ENCODE data around the gene KRCC1.
"Not testable (repeated sequence)": the region's sequence is repeated elsewhere in the genome, so short reads cannot be mapped to it uniquely, and the experiment has no call there.

The KRCC1 gene

DNA sequence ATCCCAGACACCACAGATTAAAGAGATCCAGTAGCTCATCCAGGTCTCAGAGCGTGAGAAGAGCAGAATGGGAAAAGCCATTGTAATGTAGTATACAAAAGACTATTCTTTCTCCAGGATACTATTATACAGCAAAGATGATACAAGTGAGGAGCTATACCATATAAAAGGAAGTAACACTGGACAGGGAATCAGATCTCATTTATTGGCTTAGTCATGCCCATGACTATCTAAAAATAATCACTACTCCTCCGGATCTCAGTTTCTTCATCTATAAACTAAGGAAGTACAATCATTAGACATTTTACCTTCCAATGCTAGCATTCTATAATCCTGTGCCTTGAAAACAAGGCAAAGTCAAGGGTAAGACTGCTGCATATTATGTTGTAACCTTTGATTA is 19.4 kb downstream of the KRCC1 start:
- DNase-seq: peak; percentile 60

DNA sequence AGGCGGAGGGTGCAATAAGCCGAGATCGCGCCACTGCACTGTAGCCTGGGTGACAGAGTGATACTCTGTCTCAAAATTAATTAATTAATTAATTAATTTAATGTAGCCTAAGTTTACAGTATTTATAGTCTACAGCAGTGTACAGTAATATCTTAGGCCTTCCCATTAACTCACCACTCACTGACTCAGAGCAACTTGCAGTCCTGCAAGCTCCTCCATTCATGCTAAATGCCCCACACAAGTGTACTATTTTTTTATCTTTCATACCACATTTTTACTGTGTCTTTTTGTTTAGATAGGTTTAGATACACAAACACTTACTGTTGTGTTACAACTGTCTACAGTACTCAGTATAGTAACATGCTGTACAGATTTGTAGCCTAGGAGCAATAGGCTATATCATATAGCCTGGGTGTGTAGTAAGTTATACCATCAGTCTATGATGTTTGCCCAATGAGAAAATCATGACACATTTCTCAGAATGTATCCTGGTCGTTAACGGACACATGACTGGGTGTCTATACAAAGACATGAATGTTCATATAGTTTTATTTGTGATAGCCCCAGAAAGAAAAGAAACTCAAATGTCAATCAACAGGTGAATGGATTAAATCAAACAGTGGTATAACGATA is 23.4 kb downstream of the KRCC1 start:
- no peak for DNase-seq

DNA sequence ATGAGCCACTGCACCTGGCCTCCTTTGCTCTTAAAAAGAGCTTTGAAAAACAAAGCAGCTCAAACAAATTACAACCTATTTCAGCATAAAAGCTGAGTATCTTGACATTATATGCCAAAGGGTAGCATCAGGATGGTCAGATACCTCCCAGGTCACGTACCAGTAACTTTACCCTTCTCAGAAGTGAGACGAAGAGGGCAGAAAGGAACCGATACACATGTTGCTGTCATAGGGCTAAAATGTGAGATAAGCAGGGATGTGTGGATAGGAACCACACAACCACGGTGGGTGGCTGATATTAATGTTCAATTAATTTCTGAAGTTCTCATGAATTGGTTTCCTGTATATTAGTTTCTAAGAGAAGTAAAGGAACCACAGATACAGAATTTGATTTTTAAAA is 26.7 kb downstream of the KRCC1 start:
- DNase-seq: no peak

DNA sequence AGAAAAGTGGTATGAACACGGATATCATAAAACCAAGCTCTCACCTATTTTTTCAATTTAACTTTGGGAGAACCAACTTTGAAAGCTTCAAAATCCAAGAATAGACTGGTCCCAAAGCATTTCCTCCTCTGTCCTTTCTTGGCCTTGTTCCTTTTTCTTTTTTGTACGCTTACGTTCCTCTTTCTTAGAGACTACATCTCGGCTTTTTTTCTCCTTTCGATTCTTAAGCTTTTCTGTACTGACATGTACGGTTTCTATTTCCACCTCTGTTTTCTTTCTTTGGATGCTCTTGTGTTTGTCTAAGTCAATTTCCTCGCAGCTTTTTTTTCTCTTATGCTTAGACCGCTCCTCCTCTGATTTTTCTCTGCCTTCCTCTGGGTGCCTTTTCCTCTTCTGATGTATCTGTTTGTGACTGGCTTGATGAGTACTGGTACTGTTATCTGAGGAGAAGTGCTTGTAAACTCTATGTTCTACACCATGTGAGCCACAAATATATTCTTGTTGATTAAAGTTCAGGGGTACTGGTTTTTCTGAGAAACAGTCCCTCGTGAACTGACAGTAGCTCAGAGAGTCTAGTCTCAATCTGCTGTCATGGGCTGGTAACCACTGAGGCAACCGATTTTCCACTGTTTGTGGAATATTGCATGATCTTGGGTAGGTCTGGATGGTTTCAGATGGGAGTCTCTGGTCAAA is 27.7 kb downstream of the KRCC1 start:
- peak; percentile 66 for DNase-seq

DNA sequence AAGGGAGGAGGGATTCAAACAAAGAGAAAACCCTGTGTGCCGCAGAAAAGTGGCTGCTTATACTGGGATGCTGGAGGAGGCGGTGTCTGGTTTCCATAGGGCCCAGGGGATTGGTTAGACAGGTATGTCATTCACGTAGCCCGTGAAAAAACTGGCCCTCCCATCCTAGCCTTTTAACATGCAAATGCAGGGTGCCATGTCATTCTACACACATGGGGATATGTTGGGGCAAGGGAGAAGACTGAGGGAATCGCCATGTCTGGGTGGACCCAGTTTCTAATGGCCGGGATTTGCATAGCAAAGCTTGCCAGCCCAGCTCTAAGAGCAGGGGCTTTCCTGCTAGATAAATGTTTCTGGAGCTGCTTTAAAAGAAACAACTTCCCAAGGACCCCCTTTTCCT is 31.1 kb downstream of the KRCC1 start:
- no peak for DNase-seq

DNA sequence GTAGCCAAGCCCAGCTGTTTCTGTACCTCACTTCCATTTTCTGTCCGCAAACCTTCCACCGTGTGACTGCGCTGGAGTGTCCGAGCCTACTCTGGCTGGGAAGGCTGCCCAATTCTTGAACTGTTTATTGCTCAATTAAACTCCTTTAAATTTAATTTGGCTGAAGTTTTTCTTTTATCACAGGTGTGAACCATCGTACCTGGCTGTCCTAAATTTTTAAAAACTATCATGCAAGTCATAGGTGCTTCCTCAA is 33.0 kb downstream of the KRCC1 start:
- DNase-seq: no peak

DNA sequence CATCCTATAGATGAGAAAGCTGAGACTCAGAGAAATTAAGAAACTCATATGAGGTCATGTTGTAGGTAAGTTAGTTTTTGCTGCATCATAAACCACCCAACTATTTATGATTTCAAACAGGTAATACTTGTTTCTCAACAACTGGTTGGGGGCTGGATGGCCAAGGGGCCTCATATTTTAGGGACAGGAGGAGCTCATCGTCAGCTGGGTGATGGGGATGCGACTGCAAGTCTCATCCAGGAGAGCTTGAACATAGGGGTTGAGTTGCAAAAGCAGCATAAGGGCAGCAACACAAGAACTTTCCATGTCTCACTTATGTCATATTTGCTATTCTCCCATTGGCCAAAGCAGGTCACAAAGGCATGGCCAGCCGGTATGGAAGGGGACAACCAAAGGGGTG is 35.6 kb downstream of the KRCC1 start:
- no peak for DNase-seq

DNA sequence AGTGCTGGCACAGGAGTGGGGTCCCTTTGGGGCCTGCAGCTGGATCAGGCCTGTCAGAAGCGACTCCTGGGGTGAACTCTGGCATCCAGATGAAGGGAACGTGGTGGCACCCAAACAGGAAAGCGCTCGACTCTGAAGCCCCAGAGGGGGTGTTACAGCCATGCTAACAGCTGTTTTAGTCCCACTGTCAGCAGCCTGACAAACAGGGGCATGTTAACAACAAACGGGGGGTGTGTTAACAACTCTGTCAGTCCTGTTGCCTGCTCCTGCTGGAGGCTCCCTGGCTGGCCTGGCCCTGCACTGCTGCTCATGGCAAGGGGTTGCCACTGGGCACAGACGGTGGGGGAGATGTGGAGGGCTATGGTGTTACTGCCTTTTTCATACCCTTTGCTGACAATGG is 36.7 kb downstream of the KRCC1 start:
- no peak for DNase-seq

DNA sequence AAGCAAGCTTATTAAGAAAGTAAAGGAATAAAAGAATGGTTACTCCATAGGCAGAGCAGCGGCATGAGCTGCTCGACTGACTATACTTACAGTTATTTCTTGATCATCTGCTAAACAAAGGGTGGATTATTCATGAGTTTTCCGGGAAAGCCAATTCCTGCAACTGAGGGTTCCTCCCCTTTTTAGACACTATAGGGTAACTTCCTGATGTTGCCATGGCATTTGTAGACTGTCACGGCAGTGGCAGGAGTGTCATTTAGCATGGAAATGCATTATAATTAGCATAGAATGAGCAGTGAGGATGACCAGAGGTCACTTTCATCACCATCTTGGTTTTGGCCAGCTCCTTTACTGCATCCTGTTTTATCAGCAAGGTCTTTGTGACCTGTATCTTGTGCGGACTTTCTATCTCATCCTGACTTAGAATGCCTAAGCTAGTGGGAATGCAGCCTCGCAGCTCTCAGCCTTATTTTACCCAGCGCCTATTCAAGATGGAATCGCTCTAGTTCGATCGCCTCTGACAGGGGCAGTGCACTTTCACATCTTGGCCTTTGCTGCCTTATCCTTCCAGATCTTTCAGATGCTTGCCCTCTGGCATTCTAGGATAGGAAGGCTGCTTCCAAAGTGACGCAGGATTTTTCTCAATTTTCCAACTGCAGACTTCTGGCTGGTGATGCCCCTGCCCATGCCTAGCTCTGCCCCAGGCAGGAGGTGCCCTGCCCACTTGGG is 37.3 kb downstream of the KRCC1 start:
- not testable (repeated sequence) for DNase-seq

DNA sequence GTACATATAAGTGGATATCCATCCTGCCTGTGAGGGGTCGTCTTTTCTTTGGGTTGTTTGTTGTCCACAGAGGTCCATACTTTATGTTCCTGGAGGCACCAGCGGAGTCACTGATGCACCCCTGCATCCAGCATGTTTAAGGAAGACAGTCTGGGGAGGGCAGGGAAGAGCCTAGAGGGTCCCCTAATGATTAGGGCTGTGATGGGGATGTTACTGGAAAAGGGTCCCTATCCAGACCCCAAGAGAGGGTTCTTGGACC is 37.9 kb downstream of the KRCC1 start:
- not testable (repeated sequence) for DNase-seq

DNA sequence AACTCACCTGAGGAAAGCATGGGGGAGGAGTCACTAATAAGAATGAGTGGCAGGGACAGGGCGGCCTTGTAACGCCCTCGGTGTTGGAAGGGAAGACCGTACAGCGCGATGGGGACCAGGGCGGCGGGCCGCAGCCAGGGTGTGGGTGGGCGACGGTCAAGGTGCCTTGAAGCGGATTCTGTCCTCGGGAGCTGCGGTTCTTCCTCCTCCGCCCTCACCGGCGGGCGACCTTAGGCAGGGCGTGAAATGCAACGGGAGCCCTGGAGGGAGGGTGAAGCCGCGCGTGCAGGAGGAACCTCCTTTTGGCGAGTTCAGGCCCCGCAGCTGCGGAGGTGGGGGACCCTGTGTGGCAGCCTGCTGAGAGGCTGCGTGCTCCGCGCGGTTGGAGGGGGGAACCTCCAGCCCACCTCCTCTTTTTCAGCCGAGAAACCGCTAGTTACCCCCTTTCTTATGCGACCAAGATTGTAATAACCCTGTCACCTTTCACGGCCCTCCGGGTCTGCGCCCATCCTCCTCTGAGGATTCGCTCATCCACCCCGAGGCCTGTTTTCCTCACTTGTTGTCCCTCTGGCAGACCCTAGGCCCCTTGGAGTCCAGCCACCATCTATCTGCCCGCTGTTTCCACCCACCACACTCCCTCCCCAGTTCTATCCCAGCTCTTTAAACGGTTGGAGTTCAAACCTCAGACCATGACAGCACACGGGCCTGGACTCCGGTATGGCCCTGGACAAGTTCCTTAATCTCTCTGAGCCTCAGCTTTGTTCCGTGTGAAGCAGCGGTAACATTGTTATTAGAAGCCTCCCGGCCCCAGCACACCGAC is 38.4 kb downstream of the KRCC1 start:
- DNase-seq: peak; percentile 11

DNA sequence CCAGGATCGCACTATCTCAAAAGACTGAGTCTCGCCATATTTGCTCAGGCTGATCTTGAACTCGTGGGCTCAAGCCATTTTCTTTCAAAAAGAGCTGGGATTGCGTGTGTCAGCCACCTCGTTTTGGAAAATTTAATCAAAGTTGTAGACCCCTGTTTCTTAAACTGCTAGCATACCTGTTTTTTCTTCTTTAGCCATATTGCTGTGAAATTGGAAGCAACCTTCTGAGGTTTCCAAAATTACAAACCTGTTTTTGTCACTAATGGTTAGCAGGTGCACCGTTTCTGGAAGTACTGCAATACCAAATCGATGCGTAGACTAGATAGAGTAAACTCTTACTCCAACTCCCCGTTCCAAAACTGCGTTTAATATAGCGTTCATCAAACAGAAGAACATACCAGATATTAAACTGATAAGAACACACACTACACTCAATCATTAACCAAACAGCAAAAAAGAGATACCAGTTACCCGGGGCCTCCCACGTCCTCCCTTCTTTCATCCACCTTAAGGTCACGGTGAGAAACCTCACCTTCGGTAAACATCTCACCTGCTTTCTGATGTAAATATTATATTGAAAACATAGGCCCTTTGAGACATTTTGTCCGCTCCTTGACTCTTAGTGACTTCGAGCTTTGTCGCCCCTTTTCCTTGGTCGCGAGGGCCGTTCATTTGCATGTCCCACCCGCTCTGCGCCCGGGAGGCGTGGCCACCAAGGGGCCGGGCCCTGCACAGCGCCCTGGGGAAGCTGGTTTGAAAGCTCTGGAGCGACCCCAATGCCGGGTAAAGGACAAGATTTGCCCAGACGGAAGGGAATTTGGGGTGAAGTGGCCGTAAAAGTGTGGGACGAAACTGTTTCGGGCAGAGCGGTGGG is 39.3 kb downstream of the KRCC1 start, which contains the start of gene RNU2-63P:
Gene RNU2-63P (minus strand): TSS at position 462 of the 874 bp plus-strand sequence.
- peak; percentile 88 for DNase-seq

DNA sequence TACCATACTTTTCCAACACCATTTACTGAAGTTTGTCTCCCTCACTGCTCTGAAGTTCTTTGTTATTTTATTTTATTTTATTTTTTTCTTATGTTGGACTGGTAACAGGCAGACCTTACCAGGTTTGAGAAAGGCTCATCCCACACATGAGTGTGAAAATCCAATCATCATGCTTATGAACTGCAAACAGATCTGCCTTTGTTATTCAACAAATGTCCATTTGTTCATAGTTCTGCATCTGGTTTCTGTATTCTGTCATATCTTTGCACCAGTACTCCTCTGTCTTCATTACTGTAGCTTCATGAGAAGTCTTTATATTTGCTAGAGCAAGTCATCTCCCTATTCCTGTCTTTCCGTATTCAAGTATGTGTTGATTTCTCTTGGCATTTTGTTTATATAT is 44.6 kb downstream of the KRCC1 start:
- DNase-seq: no peak

DNA sequence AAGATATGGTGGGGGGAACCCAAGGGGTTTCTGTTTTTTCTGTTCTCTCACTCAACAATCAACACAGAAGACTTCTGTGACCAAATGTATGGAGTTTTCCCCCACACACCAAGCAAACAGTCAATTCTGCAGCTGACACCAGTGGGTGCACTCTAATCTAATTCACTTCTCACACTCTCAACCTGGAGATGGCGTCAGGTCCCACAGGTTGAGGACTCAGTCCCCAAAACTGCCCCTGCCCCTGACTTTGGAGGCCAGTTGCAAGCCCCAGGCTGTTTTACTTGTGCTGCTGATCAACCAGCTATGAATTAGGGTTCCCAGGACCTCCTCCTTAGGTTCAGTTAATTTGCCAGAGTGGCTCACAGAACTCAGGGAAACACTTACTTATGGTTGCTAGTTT is 45.4 kb downstream of the KRCC1 start:
- DNase-seq: no peak

DNA sequence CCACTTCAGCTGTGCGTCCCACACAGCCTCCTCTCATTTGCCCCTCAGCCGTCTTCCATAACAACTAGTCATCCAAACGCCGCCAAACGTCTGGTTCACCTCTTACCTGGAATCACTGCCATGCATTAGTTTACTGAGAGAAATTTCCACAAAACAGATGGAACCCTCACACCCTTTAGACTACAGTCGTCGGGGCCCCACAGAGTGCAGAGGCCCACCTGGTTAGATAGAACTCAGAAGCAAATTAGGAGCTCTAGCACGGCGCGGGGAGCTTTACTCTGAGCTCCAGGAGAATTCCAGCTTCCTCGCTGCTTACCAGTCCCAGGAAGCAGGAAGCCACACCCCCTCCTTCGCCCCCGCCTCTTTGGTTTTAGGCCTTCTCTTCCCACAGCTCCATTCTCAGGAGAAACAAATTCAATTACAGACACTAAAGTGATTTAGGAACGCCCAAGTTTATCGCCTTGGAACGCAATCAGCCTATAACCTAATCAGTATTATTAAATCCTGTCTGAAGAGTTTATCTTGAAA is 48.6 kb downstream of the KRCC1 start:
- DNase-seq: no peak

DNA sequence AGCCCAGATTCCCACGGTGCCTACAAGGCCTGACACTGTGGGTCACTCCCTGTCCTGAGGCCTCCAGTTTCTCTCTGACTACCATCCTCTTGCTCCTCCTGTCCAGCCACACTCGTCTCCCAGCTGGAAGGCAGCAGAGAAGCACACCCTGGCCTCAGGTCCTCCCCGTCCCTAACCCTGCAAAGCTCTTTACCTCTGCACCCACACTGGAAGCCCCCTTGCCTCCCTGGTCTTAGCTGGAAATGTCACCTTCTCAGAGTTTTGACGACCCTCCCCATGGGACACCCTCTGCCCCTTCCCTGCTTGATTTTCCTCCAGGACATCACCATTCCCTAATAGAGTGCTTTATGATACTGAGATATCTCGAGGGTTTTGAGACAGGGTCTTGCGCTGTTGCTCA is 49.8 kb downstream of the KRCC1 start:
- DNase-seq: no peak

DNA sequence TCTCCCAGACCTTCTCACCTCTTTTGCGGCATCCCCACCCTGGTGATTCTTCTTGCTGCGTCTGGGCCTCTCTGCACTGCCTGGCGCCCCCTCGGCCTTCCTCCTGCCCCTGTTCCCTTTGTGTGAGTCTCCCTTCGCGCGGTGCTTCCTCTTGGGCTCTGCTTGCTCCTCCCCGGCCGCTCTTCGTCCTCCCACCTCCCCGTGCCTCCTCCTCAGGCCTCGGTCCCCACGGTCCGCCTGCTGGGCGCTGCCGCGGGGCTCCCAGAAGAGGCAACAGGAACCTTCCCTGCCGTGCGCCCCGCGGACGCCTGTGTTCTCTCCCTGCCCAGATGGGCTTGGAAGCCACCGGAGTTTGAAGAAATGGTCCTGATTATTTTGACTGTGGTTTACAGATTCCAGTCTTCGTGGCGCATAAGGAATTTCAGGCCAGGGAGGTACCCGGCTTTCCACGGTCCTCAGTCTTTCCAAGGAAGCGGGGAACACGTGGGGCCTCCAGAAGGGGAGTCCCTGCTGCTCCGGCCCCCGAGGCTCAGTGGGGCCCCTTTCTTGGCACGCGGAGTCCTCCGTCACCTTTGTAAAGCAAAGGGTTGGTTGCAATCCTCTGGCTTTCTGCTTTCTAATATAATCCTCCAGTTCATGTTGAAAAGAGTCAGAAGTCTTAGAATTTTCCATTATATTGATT is 52.4 kb downstream of the KRCC1 start:
- no peak for DNase-seq

DNA sequence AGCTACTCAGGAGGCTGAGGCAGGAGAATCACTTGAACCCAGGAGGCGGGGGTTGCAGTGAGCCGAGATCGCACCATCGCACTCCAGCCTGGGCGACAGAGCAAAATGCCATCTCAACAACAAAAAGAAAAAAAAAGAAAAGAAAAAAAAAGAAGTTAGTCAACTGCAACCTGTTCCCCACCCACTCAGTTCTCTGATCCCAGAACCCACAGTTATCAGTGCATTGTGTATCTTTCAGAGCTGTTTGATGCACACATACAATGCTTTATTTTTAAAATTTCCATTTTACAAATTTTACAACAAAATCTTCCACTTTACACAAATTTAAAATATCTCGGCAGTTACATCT is 53.2 kb downstream of the KRCC1 start:
- DNase-seq: no peak

DNA sequence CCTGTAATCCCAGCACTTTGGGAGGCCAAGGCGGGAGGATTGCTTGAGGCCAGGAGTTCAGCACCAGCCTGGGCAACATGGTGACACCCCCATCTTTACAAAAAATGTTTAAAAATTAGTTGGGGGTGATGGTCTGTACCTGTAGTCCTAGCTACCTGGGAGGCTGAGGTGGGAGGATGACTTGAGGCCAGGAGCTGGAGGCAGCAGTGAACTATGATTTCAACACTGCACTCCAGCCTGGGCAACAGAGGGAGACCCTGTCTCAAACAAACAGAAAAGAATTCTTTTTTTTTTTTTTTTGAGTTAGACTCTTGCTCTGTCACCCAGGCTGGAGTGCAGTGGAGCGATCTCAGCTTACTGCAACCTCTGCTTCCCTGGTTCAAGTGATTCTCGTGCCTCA is 55.1 kb downstream of the KRCC1 start:
- not testable (repeated sequence) for DNase-seq

DNA sequence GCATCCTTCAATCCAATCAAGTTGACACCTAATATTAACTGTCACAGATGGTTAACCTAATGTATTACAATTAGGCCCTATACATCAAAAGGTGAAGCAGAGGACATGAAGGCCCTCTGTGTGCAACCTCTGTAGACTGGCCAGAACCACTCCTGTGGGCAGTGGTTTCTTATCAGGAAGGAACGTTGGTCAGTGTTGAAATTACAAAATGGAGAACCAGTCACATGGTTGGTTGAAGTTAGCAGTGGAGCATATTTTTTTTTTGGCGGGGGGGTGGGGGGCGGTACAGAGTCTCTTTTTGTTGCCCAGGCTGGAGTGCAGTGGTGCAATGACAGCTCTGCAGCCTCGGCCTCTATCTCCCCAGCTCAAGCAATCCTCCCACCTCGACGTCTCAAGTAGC is 59.0 kb downstream of the KRCC1 start:
- DNase-seq: no peak

DNA sequence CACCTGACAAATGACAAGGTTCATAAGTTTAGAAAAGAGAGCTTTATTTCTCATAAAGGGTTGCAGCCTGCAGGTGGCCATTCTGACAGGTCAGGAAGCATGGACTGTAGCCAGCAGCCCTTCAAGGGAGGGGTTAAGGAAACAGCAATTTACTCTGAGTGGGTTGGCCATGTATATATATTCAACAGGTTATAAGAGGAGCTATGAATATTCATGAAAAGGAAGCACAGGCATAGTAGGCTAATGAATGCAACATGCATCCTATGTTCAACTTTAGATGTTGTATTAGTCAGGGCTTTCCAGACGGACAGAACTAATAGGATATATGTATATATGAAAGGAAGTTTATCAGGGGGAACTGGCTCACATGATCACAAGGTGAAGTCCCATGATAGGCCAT is 59.8 kb downstream of the KRCC1 start:
- no peak for DNase-seq

DNA sequence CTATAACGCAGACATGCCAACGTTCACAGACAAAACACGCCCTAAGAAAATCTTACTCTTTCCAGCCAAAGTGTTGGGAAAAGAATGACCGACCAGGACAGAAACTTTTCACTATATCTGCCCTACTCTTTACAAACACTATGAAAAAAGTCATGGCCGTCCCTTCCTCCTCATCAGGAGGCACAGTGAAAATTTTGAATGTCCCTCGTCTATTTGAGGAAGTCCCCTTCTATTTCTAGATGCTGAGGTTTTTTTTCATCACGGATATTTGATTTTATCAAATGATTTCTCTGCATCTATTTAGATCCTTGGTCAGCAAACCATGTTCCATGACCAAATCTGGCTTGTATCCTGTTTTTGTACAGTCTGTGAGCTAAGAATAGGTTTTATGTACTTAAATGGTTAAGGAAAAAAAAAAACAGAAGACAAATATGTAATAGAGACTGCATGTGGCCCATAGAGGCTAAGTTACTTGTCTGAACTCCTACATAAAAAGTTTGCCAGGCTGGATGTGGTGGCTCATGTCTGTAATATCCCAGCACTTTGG is 61.2 kb downstream of the KRCC1 start:
- DNase-seq: not testable (repeated sequence)
